WTC11 (cell line): ENCODE measurements around the gene CXCL6. TPM values are rescaled to one million over a fixed set of nuclear protein-coding genes. Genes with fewer than 3 reads are reported as not detected.

Experiments
- ATAC-seq: fragments of 200-7000 bp; cut with Tn5 transposase; 2 replicates; pipeline ENCODE4 v1.10.0; 2021; ENCODE audit warnings: mild to moderate bottlenecking, moderate library complexity
- CTCF ChIA-PET: fragments of 300-600 bp; sonication (Branson Sonifier 250); formaldehyde crosslinking; loops from one replicate; lab custom pipeline; 2021; ENCODE audit warnings: antibody characterized with exemption; lab: Charles Lee
- POLR2A ChIA-PET: fragments of 350-600 bp; sonication (Branson Sonifier 250); formaldehyde crosslinking; loops from one replicate; lab custom pipeline; 2021; ENCODE audit warnings: antibody characterized with exemption; lab: Charles Lee
- DNase-seq: peaks from one replicate; pipeline ENCODE4 v3.0.0; 2021; ENCODE audit warnings: low spot score
- H3K27ac Mint-ChIP-seq: 2 replicates; pipeline ENCODE4 v1.8.0; 2021; ENCODE audit warnings: mixed read lengths
- H3K27me3 Mint-ChIP-seq: 2 replicates; pipeline ENCODE4 v1.8.0; 2021; ENCODE audit warnings: low read depth, mild to moderate bottlenecking, moderate library complexity, mixed read lengths
- H3K36me3 Mint-ChIP-seq: 2 replicates; pipeline ENCODE4 v1.8.0; 2021; ENCODE audit warnings: mixed read lengths
- H3K4me1 Mint-ChIP-seq: 2 replicates; pipeline ENCODE4 v1.8.0; 2022; ENCODE audit warnings: mixed read lengths
- H3K4me3 Mint-ChIP-seq: 2 replicates; pipeline ENCODE4 v1.8.0; 2021; ENCODE audit warnings: mild to moderate bottlenecking, moderate library complexity, mixed read lengths
- H3K9me3 Mint-ChIP-seq: 2 replicates; pipeline ENCODE4 v1.8.0; 2021; ENCODE audit warnings: mixed read lengths
- AFF4 ChIP-seq: sonication (generic); formaldehyde crosslinking; IDR thresholded peaks from 2 replicates; pipeline ENCODE4 v1.8.1; 2023; ENCODE audit warnings: mild to moderate bottlenecking, missing genetic modification reagents, borderline replicate concordance
- ATF1 ChIP-seq: sonication (generic); formaldehyde crosslinking; IDR thresholded peaks from 2 replicates; pipeline ENCODE4 v1.8.1; 2023; ENCODE audit warnings: mild to moderate bottlenecking, moderate library complexity, missing genetic modification reagents
- FOXK1 ChIP-seq: sonication (generic); formaldehyde crosslinking; IDR thresholded peaks from 2 replicates; pipeline ENCODE4 v1.8.0; 2022; ENCODE audit warnings: mild to moderate bottlenecking, moderate library complexity, missing genetic modification reagents
- IRF2 ChIP-seq: sonication (generic); formaldehyde crosslinking; IDR thresholded peaks from 2 replicates; pipeline ENCODE4 v1.8.0; 2022; ENCODE audit warnings: low read depth, missing genetic modification reagents, borderline replicate concordance
- JAZF1 ChIP-seq: fragments of 250-450 bp; sonication (Bioruptor Pico); IDR thresholded peaks from 2 replicates; pipeline ENCODE4 v1.9.0; 2021; ENCODE audit warnings: moderate library complexity, mild to moderate bottlenecking, inconsistent platforms
- NFYB ChIP-seq: sonication (generic); formaldehyde crosslinking; conservative IDR thresholded peaks from 2 replicates; pipeline ENCODE4 v1.8.0; 2022; ENCODE audit warnings: low read depth, missing genetic modification reagents
- NR2C2 ChIP-seq: sonication (generic); formaldehyde crosslinking; IDR thresholded peaks from 2 replicates; pipeline ENCODE4 v1.8.0; 2022; ENCODE audit warnings: mild to moderate bottlenecking, missing genetic modification reagents
- RELA ChIP-seq: sonication (generic); formaldehyde crosslinking; IDR thresholded peaks from 2 replicates; pipeline ENCODE4 v1.8.1; 2022; ENCODE audit warnings: missing genetic modification reagents, mild to moderate bottlenecking, borderline replicate concordance
- STAT6 ChIP-seq: sonication (generic); formaldehyde crosslinking; conservative IDR thresholded peaks from 2 replicates; pipeline ENCODE4 v1.8.1; 2023; ENCODE audit warnings: mild to moderate bottlenecking, low read depth, missing genetic modification reagents, moderate library complexity
- TP53 ChIP-seq: sonication (generic); formaldehyde crosslinking; IDR thresholded peaks from 2 replicates; pipeline ENCODE4 v1.8.1; 2023; ENCODE audit warnings: mild to moderate bottlenecking, missing genetic modification reagents
- ZBTB21 ChIP-seq: sonication (generic); formaldehyde crosslinking; IDR thresholded peaks from 2 replicates; pipeline ENCODE4 v1.8.1; 2023; ENCODE audit warnings: mild to moderate bottlenecking, missing genetic modification reagents, borderline replicate concordance
- ZNF423 ChIP-seq: fragments of 250-450 bp; sonication (Bioruptor Pico); IDR thresholded peaks from 2 replicates; pipeline ENCODE4 v2.1.2; 2022; ENCODE audit warnings: mild to moderate bottlenecking, moderate library complexity
- total RNA-seq: library from RNA; stranded (reverse); gene quantifications from 3 replicates; pipeline ENCODE4 v1.2.3, GENCODE V29; 2021
- TF ChIP-seq, protein P1 (sequence below): sonication (generic); formaldehyde crosslinking; IDR thresholded peaks from 2 replicates; pipeline ENCODE4 v1.8.0; 2022; ENCODE audit warnings: mild to moderate bottlenecking, missing genetic modification reagents
- TF ChIP-seq, protein P2 (sequence below): sonication (generic); formaldehyde crosslinking; IDR thresholded peaks from 2 replicates; pipeline ENCODE4 v1.8.1; 2023; ENCODE audit warnings: mild to moderate bottlenecking, missing genetic modification reagents, moderate library complexity
- TF ChIP-seq, protein P3 (sequence below): sonication (generic); formaldehyde crosslinking; IDR thresholded peaks from 2 replicates; pipeline ENCODE4 v1.8.0; 2023; ENCODE audit warnings: missing genetic modification reagents, mild to moderate bottlenecking, borderline replicate concordance
- TF ChIP-seq, protein P4 (sequence below): fragments of 200-600 bp; IDR thresholded peaks from 2 replicates; pipeline ENCODE4 v1.8.0; 2022; ENCODE audit warnings: antibody characterized with exemption
- TF ChIP-seq, protein P5 (sequence below): sonication (generic); formaldehyde crosslinking; IDR thresholded peaks from 2 replicates; pipeline ENCODE4 v1.8.0; 2022; ENCODE audit warnings: mild to moderate bottlenecking, missing genetic modification reagents

The CXCL6 gene
- total RNA-seq, 1 experiment from 2014 or later: 4.9 TPM

DNA sequence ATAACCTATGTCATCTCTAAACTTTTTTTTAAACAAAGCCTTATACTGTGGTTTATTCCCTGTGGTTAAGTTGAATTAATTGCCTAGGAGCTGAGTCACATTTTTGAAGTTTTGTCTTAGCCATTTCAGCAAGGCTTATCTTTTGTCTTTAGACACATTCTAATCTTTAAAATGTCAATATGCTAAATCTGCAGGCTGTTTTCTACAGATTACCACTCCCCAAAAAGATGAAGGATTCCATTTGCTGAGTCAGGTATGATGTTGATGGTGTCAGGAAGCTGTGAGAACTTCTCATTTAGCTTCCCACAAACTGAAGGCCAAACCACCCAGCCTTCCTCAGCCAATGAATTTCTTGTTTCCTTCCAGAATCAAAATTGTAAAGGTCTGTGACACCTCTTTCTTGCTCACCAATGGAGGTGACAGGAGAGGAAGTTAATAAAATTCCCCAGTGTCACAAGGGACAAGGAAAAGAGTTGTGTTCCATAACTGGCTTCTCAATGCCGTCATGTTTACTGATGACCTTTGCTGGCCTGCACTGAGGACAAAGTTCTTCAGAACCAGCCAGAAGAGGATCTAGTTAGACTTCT is 3.7 kb upstream of the CXCL6 start:
- Mint-ChIP-seq H3K27me3 (peaks cover 16% of the 10 kb centered on the region), H3K4me1 (peaks cover 9% of the 10 kb centered on the region), H3K4me3 (no peak overlapping the region), H3K36me3 (peaks cover 4% of the 10 kb centered on the region), H3K27ac (no peak overlapping the region), H3K9me3 (peaks cover 8% of the 10 kb centered on the region)
- ChIA-PET POLR2A (no interaction called here), CTCF (no interaction called here)
- no peak for DNase-seq
- TF ChIP-seq ATF1 (no peak), STAT6 (no peak), JAZF1 (no peak), ZNF423 (no peak), NR2C2 (no peak), IRF2 (CRISPR knock-in tag) (no peak), TP53 (CRISPR knock-in tag) (no peak), RELA (CRISPR knock-in tag) (no peak), NFYB (CRISPR knock-in tag) (no peak)
- TF ChIP-seq, protein P1, sequence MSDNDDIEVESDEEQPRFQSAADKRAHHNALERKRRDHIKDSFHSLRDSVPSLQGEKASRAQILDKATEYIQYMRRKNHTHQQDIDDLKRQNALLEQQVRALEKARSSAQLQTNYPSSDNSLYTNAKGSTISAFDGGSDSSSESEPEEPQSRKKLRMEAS (CRISPR knock-in tag): no peak
- TF ChIP-seq, protein P2, sequence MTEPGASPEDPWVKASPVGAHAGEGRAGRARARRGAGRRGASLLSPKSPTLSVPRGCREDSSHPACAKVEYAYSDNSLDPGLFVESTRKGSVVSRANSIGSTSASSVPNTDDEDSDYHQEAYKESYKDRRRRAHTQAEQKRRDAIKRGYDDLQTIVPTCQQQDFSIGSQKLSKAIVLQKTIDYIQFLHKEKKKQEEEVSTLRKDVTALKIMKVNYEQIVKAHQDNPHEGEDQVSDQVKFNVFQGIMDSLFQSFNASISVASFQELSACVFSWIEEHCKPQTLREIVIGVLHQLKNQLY (CRISPR knock-in tag): no peak
- TF ChIP-seq, protein P3, sequence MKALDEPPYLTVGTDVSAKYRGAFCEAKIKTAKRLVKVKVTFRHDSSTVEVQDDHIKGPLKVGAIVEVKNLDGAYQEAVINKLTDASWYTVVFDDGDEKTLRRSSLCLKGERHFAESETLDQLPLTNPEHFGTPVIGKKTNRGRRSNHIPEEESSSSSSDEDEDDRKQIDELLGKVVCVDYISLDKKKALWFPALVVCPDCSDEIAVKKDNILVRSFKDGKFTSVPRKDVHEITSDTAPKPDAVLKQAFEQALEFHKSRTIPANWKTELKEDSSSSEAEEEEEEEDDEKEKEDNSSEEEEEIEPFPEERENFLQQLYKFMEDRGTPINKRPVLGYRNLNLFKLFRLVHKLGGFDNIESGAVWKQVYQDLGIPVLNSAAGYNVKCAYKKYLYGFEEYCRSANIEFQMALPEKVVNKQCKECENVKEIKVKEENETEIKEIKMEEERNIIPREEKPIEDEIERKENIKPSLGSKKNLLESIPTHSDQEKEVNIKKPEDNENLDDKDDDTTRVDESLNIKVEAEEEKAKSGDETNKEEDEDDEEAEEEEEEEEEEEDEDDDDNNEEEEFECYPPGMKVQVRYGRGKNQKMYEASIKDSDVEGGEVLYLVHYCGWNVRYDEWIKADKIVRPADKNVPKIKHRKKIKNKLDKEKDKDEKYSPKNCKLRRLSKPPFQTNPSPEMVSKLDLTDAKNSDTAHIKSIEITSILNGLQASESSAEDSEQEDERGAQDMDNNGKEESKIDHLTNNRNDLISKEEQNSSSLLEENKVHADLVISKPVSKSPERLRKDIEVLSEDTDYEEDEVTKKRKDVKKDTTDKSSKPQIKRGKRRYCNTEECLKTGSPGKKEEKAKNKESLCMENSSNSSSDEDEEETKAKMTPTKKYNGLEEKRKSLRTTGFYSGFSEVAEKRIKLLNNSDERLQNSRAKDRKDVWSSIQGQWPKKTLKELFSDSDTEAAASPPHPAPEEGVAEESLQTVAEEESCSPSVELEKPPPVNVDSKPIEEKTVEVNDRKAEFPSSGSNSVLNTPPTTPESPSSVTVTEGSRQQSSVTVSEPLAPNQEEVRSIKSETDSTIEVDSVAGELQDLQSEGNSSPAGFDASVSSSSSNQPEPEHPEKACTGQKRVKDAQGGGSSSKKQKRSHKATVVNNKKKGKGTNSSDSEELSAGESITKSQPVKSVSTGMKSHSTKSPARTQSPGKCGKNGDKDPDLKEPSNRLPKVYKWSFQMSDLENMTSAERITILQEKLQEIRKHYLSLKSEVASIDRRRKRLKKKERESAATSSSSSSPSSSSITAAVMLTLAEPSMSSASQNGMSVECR (CRISPR knock-in tag): no peak
- TF ChIP-seq, protein P4, sequence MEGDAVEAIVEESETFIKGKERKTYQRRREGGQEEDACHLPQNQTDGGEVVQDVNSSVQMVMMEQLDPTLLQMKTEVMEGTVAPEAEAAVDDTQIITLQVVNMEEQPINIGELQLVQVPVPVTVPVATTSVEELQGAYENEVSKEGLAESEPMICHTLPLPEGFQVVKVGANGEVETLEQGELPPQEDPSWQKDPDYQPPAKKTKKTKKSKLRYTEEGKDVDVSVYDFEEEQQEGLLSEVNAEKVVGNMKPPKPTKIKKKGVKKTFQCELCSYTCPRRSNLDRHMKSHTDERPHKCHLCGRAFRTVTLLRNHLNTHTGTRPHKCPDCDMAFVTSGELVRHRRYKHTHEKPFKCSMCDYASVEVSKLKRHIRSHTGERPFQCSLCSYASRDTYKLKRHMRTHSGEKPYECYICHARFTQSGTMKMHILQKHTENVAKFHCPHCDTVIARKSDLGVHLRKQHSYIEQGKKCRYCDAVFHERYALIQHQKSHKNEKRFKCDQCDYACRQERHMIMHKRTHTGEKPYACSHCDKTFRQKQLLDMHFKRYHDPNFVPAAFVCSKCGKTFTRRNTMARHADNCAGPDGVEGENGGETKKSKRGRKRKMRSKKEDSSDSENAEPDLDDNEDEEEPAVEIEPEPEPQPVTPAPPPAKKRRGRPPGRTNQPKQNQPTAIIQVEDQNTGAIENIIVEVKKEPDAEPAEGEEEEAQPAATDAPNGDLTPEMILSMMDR: no peak
- ATAC-seq: no peak

GRCh38 chr4:73839071-73839470 is 2.6 kb downstream of the CXCL6 start:
- Mint-ChIP-seq H3K36me3 (no peaks in the 10 kb centered on the region), H3K4me3 (no peak overlapping the region), H3K4me1 (peaks cover 21% of the 10 kb centered on the region), H3K27me3 (peaks cover 35% of the 10 kb centered on the region), H3K27ac (no peak overlapping the region), H3K9me3 (no peaks in the 10 kb centered on the region)
- no peak for ATAC-seq
- POLR2A ChIA-PET: no interaction called here
- no peak for DNase-seq
- CTCF ChIA-PET: no interaction called here
- no peak for TF ChIP-seq AFF4 (CRISPR knock-in tag)
- no peak for TF ChIP-seq FOXK1 (CRISPR knock-in tag)
- no peak for TF ChIP-seq NR2C2
- TF ChIP-seq ZBTB21 (CRISPR knock-in tag): no peak
- TF ChIP-seq, protein P5, sequence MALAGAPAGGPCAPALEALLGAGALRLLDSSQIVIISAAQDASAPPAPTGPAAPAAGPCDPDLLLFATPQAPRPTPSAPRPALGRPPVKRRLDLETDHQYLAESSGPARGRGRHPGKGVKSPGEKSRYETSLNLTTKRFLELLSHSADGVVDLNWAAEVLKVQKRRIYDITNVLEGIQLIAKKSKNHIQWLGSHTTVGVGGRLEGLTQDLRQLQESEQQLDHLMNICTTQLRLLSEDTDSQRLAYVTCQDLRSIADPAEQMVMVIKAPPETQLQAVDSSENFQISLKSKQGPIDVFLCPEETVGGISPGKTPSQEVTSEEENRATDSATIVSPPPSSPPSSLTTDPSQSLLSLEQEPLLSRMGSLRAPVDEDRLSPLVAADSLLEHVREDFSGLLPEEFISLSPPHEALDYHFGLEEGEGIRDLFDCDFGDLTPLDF: no peak
- TF ChIP-seq, protein P4: no peak
